Stomach smooth muscle (tissue), 2 donors: ENCODE measurements around the gene YARS1.
A peak's percentile ranks its signal among the peaks of the same experiment; 100 is the strongest.

Experiments used
- H3K27ac ChIP-seq: one replicate; pipeline ENCODE4 v1.7.0; 2013; ENCODE audit warnings: mild to moderate bottlenecking, low read length, inconsistent platforms
- H3K27me3 ChIP-seq, 2 donors: one replicate each; pipeline ENCODE4 v1.7.0; 2013; ENCODE audit warnings: low read length in 2 of 2; ENCODE audit not compliant: insufficient read depth in 2 of 2, control insufficient read depth in 1 of 2
- H3K36me3 ChIP-seq, 2 donors: one replicate each; pipeline ENCODE4 v1.7.0; 2013; ENCODE audit warnings: low read length in 2 of 2; ENCODE audit not compliant: control insufficient read depth in 2 of 2, insufficient read depth in 2 of 2
- H3K4me1 ChIP-seq: one replicate; pipeline ENCODE4 v1.7.0; 2013; ENCODE audit warnings: low read length; ENCODE audit not compliant: control insufficient read depth, insufficient read depth
- H3K4me3 ChIP-seq, 2 donors: one replicate each; pipeline ENCODE4 v1.7.0; 2013; ENCODE audit warnings: low read length in 2 of 2
- H3K9ac ChIP-seq, 2 donors: one replicate each; pipeline ENCODE4 v1.7.0; 2013; ENCODE audit warnings: low read length in 2 of 2, mild to moderate bottlenecking in 1 of 2
- H3K9me3 ChIP-seq, 2 donors: one replicate each; pipeline ENCODE4 v1.7.0; 2013; ENCODE audit warnings: low read length in 2 of 2; ENCODE audit not compliant: control insufficient read depth in 2 of 2
- donor health status: healthy.
- donor health status: Pancreatic carcinoma.

YARS1 gene

GRCh38 chr1:32761253-32761877 is 55.8 kb downstream of the YARS1 start:
- no peaks in the 10 kb centered on the region for H3K9me3 ChIP-seq
- H3K36me3 ChIP-seq: no peaks in the 10 kb centered on the region
- H3K4me3 ChIP-seq: no peak overlapping the region
- H3K9ac ChIP-seq: peak overlapping the region in 1 of 2 donors; percentile 4
- peaks cover 33% of the 10 kb centered on the region for H3K4me1 ChIP-seq
- no peaks in the 10 kb centered on the region for H3K27me3 ChIP-seq
- H3K27ac ChIP-seq: no peak overlapping the region

GRCh38 chr1:32759997-32760623 is 57.0 kb downstream of the YARS1 start:
- H3K9ac ChIP-seq: no peak overlapping the region
- no peak overlapping the region for H3K27ac ChIP-seq
- H3K4me1 ChIP-seq: peaks cover 30% of the 10 kb centered on the region
- H3K27me3 ChIP-seq: no peaks in the 10 kb centered on the region
- H3K4me3 ChIP-seq: no peak overlapping the region
- no peaks in the 10 kb centered on the region for H3K9me3 ChIP-seq
- no peaks in the 10 kb centered on the region for H3K36me3 ChIP-seq

GRCh38 chr1:32759521-32759981 is 57.6 kb downstream of the YARS1 start:
- no peak overlapping the region for H3K27ac ChIP-seq
- no peaks in the 10 kb centered on the region for H3K27me3 ChIP-seq
- H3K9me3 ChIP-seq: no peaks in the 10 kb centered on the region
- peaks cover 31% of the 10 kb centered on the region for H3K4me1 ChIP-seq
- H3K9ac ChIP-seq: no peak overlapping the region
- no peaks in the 10 kb centered on the region for H3K36me3 ChIP-seq
- no peak overlapping the region for H3K4me3 ChIP-seq

- no peaks in the 10 kb centered on the region for H3K27me3 ChIP-seq
- no peaks in the 10 kb centered on the region for H3K9me3 ChIP-seq
- H3K4me3 ChIP-seq: no peak overlapping the region
- peaks cover 36% of the 10 kb centered on the region for H3K4me1 ChIP-seq
- no peaks in the 10 kb centered on the region for H3K36me3 ChIP-seq
- H3K27ac ChIP-seq: no peak overlapping the region
- no peak overlapping the region for H3K9ac ChIP-seq
These were observed 58.2 kb downstream of the YARS1 start for GRCh38 chr1:32758795-32759430.

- Histone ChIP-seq H3K36me3 (no peaks in the 10 kb centered on the region), H3K9ac (no peak overlapping the region), H3K4me3 (no peak overlapping the region), H3K4me1 (peaks cover 40% of the 10 kb centered on the region), H3K9me3 (no peaks in the 10 kb centered on the region), H3K27me3 (no peaks in the 10 kb centered on the region), H3K27ac (no peak overlapping the region)
These were observed 58.9 kb downstream of the YARS1 start for GRCh38 chr1:32758177-32758794.

- no peak overlapping the region for H3K4me3 ChIP-seq
- no peak overlapping the region for H3K27ac ChIP-seq
- H3K27me3 ChIP-seq: no peaks in the 10 kb centered on the region
- peaks cover 42% of the 10 kb centered on the region for H3K4me1 ChIP-seq
- H3K9ac ChIP-seq: no peak overlapping the region
- no peaks in the 10 kb centered on the region for H3K36me3 ChIP-seq
- no peaks in the 10 kb centered on the region for H3K9me3 ChIP-seq
These were observed 59.8 kb downstream of the YARS1 start for GRCh38 chr1:32757213-32757895.

- H3K36me3 ChIP-seq: no peaks in the 10 kb centered on the region
- no peak overlapping the region for H3K4me3 ChIP-seq
- no peak overlapping the region for H3K27ac ChIP-seq
- no peaks in the 10 kb centered on the region for H3K9me3 ChIP-seq
- no peak overlapping the region for H3K9ac ChIP-seq
- H3K27me3 ChIP-seq: no peaks in the 10 kb centered on the region
- peaks cover 29% of the 10 kb centered on the region for H3K4me1 ChIP-seq
These were observed 61.4 kb downstream of the YARS1 start for GRCh38 chr1:32755810-32756159.

- Histone ChIP-seq H3K27me3 (no peaks in the 10 kb centered on the region), H3K9me3 (no peaks in the 10 kb centered on the region), H3K4me1 (peaks cover 26% of the 10 kb centered on the region), H3K9ac (no peak overlapping the region), H3K36me3 (no peaks in the 10 kb centered on the region), H3K27ac (peak overlapping the region; percentile 18), H3K4me3 (peak overlapping the region in 1 of 2 donors; percentile 44)
These were observed 61.9 kb downstream of the YARS1 start for GRCh38 chr1:32755098-32755809.

- peak overlapping the region; percentile 31 to 66 for H3K9ac ChIP-seq
- H3K36me3 ChIP-seq: no peaks in the 10 kb centered on the region
- peak overlapping the region; percentile 18 for H3K27ac ChIP-seq
- H3K9me3 ChIP-seq: no peaks in the 10 kb centered on the region
- no peaks in the 10 kb centered on the region for H3K27me3 ChIP-seq
- H3K4me3 ChIP-seq: peak overlapping the region; percentile 69 to 85
- H3K4me1 ChIP-seq: peaks cover 22% of the 10 kb centered on the region
These were observed 62.7 kb downstream of the YARS1 start for GRCh38 chr1:32754317-32755097.
